HTR-8/SVneo (cell line): ENCODE measurements around the gene HTRA1.
A peak's percentile ranks its signal among the peaks of the same experiment; 100 is the strongest.

Experiments used
- DNase-seq: peaks from one replicate; pipeline ENCODE4 v3.0.0; 2011; ENCODE audit warnings: low spot score, mixed read lengths; ENCODE audit not compliant: insufficient read length
- FAIRE-seq: peaks from 2 replicates; lab custom pipeline; 2011; peaks lifted over from hg19 to GRCh38; lab: Jason Lieb, UNC

HTRA1 gene

GRCh38 chr10:122492006-122492405, 30.7 kb downstream of the HTRA1 start:
- no peak for FAIRE-seq
- DNase-seq: no peak

- FAIRE-seq (no peak), DNase-seq (no peak)
Observed at GRCh38 chr10:122492999-122493481, 31.7 kb downstream of the HTRA1 start.

- FAIRE-seq (no peak), DNase-seq (no peak)
Observed at GRCh38 chr10:122493761-122494160, 32.4 kb downstream of the HTRA1 start.

GRCh38 chr10:122494173-122494820, 32.9 kb downstream of the HTRA1 start:
- FAIRE-seq: no peak

GRCh38 chr10:122494833-122495232, 33.5 kb downstream of the HTRA1 start:
- FAIRE-seq (peak; percentile 48), DNase-seq (peak; percentile 64)

More at GRCh38 chr10:122494173-122494820, 32.9 kb downstream of the HTRA1 start:
- no peak for DNase-seq

- FAIRE-seq (no peak), DNase-seq (no peak)
Observed at GRCh38 chr10:122495406-122496340, 34.3 kb downstream of the HTRA1 start.

GRCh38 chr10:122497241-122497640, 35.9 kb downstream of the HTRA1 start:
- FAIRE-seq (no peak), DNase-seq (no peak)

- FAIRE-seq: no peak
- DNase-seq: no peak
Observed at GRCh38 chr10:122498521-122498920, 37.2 kb downstream of the HTRA1 start.

- FAIRE-seq (no peak), DNase-seq (no peak)
Observed at GRCh38 chr10:122499012-122499411, 37.7 kb downstream of the HTRA1 start.

- FAIRE-seq (no peak), DNase-seq (no peak)
Observed at GRCh38 chr10:122499491-122499941, 38.2 kb downstream of the HTRA1 start.

- no peak for DNase-seq
Observed at GRCh38 chr10:122500194-122500593, 38.8 kb downstream of the HTRA1 start.

GRCh38 chr10:122500726-122501125, 39.4 kb downstream of the HTRA1 start:
- no peak for FAIRE-seq
- DNase-seq: no peak

More at GRCh38 chr10:122500194-122500593, 38.8 kb downstream of the HTRA1 start:
- FAIRE-seq: no peak

GRCh38 chr10:122503012-122503411, 41.7 kb downstream of the HTRA1 start:
- DNase-seq: no peak
- FAIRE-seq: no peak

GRCh38 chr10:122503886-122504609, 42.7 kb downstream of the HTRA1 start:
- FAIRE-seq: no peak
- no peak for DNase-seq

- FAIRE-seq (no peak), DNase-seq (peak; percentile 55)
Observed at GRCh38 chr10:122504610-122504950, 43.2 kb downstream of the HTRA1 start.

GRCh38 chr10:122505011-122505410, 43.7 kb downstream of the HTRA1 start:
- FAIRE-seq: no peak
- DNase-seq: no peak

- DNase-seq: no peak
- FAIRE-seq: no peak
Observed at GRCh38 chr10:122505885-122506645, 44.7 kb downstream of the HTRA1 start.

- FAIRE-seq: no peak
- no peak for DNase-seq
Observed at GRCh38 chr10:122507616-122508015, 46.3 kb downstream of the HTRA1 start.

- DNase-seq (no peak), FAIRE-seq (no peak)
Observed at GRCh38 chr10:122508021-122508420, 46.7 kb downstream of the HTRA1 start.

GRCh38 chr10:122509323-122509722, 48.0 kb downstream of the HTRA1 start:
- no peak for FAIRE-seq
- DNase-seq: no peak
